CD4-positive, alpha-beta T cell (primary cell): ENCODE results near the gene PITX1. TPM values are rescaled to one million over a fixed set of nuclear protein-coding genes. Genes with fewer than 3 reads are reported as not detected.

Experiments
- ATAC-seq: fragments of 200-7000 bp; cut with Tn5 transposase; one replicate; pipeline ENCODE4 v1.10.0; 2022; ENCODE audit warnings: mild to moderate bottlenecking; ENCODE audit not compliant: poor library complexity
- CTCF ChIA-PET: fragments of 350-600 bp; sonication (Branson Sonifier 250); formaldehyde crosslinking; loops from one replicate; lab custom pipeline; 2021; ENCODE audit warnings: antibody characterized with exemption, inconsistent platforms; lab: Charles Lee
- POLR2A ChIA-PET: fragments of 350-600 bp; sonication (Branson Sonifier 250); formaldehyde crosslinking; loops from one replicate; lab custom pipeline; 2021; ENCODE audit warnings: antibody characterized with exemption, inconsistent platforms; lab: Charles Lee
- DNase-seq, 14 experiments: peaks; one replicate each; pipeline ENCODE4 v3.0.0-alpha.2; 2013 to 2020; ENCODE audit warnings: mixed read lengths in 2 of 14
- H3K27ac ChIP-seq, 2 donors: one replicate each; pipeline versions ENCODE4 v1.5.1 to v1.7.0; 2013; ENCODE audit warnings: low read length in 2 of 2, low read depth in 1 of 2, mild to moderate bottlenecking in 1 of 2
- H3K27me3 ChIP-seq, 2 experiments: 1 replicate in 1 of 2; 2 replicates in 1 of 2; pipeline versions ENCODE4 v1.6.1 to v1.7.0; 2013; ENCODE audit warnings: low read length in 2 of 2, control low read depth in 1 of 2, mild to moderate bottlenecking in 1 of 2, moderate library complexity in 1 of 2; ENCODE audit not compliant: insufficient read depth in 2 of 2, control insufficient read depth in 1 of 2
- H3K36me3 ChIP-seq: one replicate; pipeline ENCODE4 v1.6.1; 2013; ENCODE audit warnings: low read length, control low read depth; ENCODE audit not compliant: insufficient read depth
- H3K4me1 ChIP-seq: one replicate; pipeline ENCODE4 v1.6.1; 2013; ENCODE audit warnings: low read length, control low read depth; ENCODE audit not compliant: insufficient read depth
- H3K4me3 ChIP-seq: one replicate; pipeline ENCODE4 v1.5.1; 2013; ENCODE audit warnings: mild to moderate bottlenecking, low read length, moderate library complexity
- H3K9me3 ChIP-seq, 2 experiments: 1 replicate in 1 of 2; 2 replicates in 1 of 2; pipeline versions ENCODE4 v1.6.1 to v1.7.0; 2013; ENCODE audit warnings: low read length in 2 of 2, mild to moderate bottlenecking in 2 of 2, control low read depth in 1 of 2, moderate library complexity in 1 of 2; ENCODE audit not compliant: control insufficient read depth in 1 of 2, insufficient read depth in 1 of 2
- H3K27ac Mint-ChIP-seq: one replicate; pipeline ENCODE4 v1.8.0; 2020; ENCODE audit warnings: mixed read lengths
- H3K27me3 Mint-ChIP-seq: one replicate; pipeline ENCODE4 v1.8.0; 2021; ENCODE audit warnings: mixed read lengths
- H3K36me3 Mint-ChIP-seq: one replicate; pipeline ENCODE4 v1.8.0; 2021; ENCODE audit warnings: low read depth, mixed read lengths
- H3K4me1 Mint-ChIP-seq: one replicate; pipeline ENCODE4 v1.8.0; 2021; ENCODE audit warnings: low read depth, mixed read lengths
- H3K4me3 Mint-ChIP-seq: one replicate; pipeline ENCODE4 v1.8.0; 2020; ENCODE audit warnings: mild to moderate bottlenecking, mixed read lengths
- H3K9me3 Mint-ChIP-seq: one replicate; pipeline ENCODE4 v1.8.0; 2020; ENCODE audit warnings: mixed read lengths
- CTCF ChIP-seq: fragments of 200-600 bp; IDR thresholded peaks from one replicate; pipeline ENCODE4 v1.8.0; 2022; ENCODE audit warnings: antibody characterized with exemption, mild to moderate bottlenecking
- intact Hi-C, 2 experiments: fragments of 100-400 bp; cut with DNase I in 1 of 2; cut with micrococcal nuclease in 1 of 2; formaldehyde crosslinking; loops; one replicate each; pipeline versions ENCODE4 v1.15.1 to v1.9.0; 2023 to 2025; cut with DNase I, micrococcal nuclease
- total RNA-seq, 174 experiments: library from RNA in 2 of 174; stranded (reverse) in 2 of 174; gene quantifications; one replicate each; pipeline ENCODE4 v1.2.3 and lab custom pipeline; 2021 to 2026

Gene PITX1
- total RNA-seq, 2 experiments from 2014 or later = not detected

GRCh38 chr5:135030956-135031812 is 2.8 kb downstream of the PITX1 start:
- peaks cover 50% of the 10 kb centered on the region for H3K4me1 Mint-ChIP-seq
- no peak overlapping the region for H3K4me3 ChIP-seq

GRCh38 chr5:135030123-135030955 is 3.7 kb downstream of the PITX1 start:
- H3K36me3 ChIP-seq = no peaks in the 10 kb centered on the region
- Mint-ChIP-seq H3K36me3 (no peaks in the 10 kb centered on the region), H3K9me3 (no peaks in the 10 kb centered on the region), H3K27me3 (peaks cover 83% of the 10 kb centered on the region), H3K4me3 (no peak overlapping the region), H3K27ac (no peak overlapping the region), H3K4me1 (peaks cover 50% of the 10 kb centered on the region)
- H3K27ac ChIP-seq = no peak overlapping the region
- ChIA-PET CTCF (no interaction called here), POLR2A (no interaction called here)
- ATAC-seq (no peak), DNase-seq (no peak)
- H3K4me1 ChIP-seq = peaks cover 36% of the 10 kb centered on the region
- no peak overlapping the region for H3K4me3 ChIP-seq
- H3K27me3 ChIP-seq = peaks cover 59 to 81% of the 10 kb centered on the region in 2 experiments
- TF ChIP-seq CTCF = no peak
- intact Hi-C loops = no loop called here
- peaks cover 0 to 44% of the 10 kb centered on the region in 2 experiments for H3K9me3 ChIP-seq

More at GRCh38 chr5:135030956-135031812, 2.8 kb downstream of the PITX1 start:
- Mint-ChIP-seq H3K9me3 (no peaks in the 10 kb centered on the region), H3K27ac (no peak overlapping the region), H3K4me3 (peak overlapping the region; percentile 58), H3K36me3 (no peaks in the 10 kb centered on the region), H3K27me3 (peaks cover 83% of the 10 kb centered on the region)
- peak; percentile 19 for ATAC-seq
- ChIA-PET CTCF (no interaction called here), POLR2A (no interaction called here)
- intact Hi-C loops = no loop called here
- DNase-seq = peak in 1 of 14 experiments; percentile 26
- peaks cover 36% of the 10 kb centered on the region for H3K4me1 ChIP-seq
- TF ChIP-seq CTCF = no peak
- H3K9me3 ChIP-seq = peaks cover 0 to 44% of the 10 kb centered on the region in 2 experiments
- H3K36me3 ChIP-seq = no peaks in the 10 kb centered on the region
- no peak overlapping the region for H3K27ac ChIP-seq
- H3K27me3 ChIP-seq = peaks cover 61 to 85% of the 10 kb centered on the region in 2 experiments

GRCh38 chr5:135029477-135030122 is 4.4 kb downstream of the PITX1 start:
- no peaks in the 10 kb centered on the region for H3K36me3 ChIP-seq
- H3K27ac ChIP-seq = no peak overlapping the region
- POLR2A ChIA-PET = no interaction called here
- H3K4me3 ChIP-seq = no peak overlapping the region
- peaks cover 34% of the 10 kb centered on the region for H3K4me1 ChIP-seq
- H3K9me3 Mint-ChIP-seq = no peaks in the 10 kb centered on the region
- no peaks in the 10 kb centered on the region for H3K36me3 Mint-ChIP-seq
- peak overlapping the region; percentile 43 for H3K4me3 Mint-ChIP-seq
- H3K9me3 ChIP-seq = peaks cover 0 to 39% of the 10 kb centered on the region in 2 experiments
- no peak for DNase-seq
- peaks cover 79% of the 10 kb centered on the region for H3K27me3 Mint-ChIP-seq
- no peak overlapping the region for H3K27ac Mint-ChIP-seq
- H3K27me3 ChIP-seq = peaks cover 52 to 73% of the 10 kb centered on the region in 2 experiments
- ATAC-seq = no peak
- TF ChIP-seq CTCF = no peak
- intact Hi-C loops = no loop called here
- CTCF ChIA-PET = no interaction called here
- peaks cover 44% of the 10 kb centered on the region for H3K4me1 Mint-ChIP-seq
